ENCODE data around the gene RPL26.
"Not testable (repeated sequence)": the region's sequence is repeated elsewhere in the genome, so short reads cannot be mapped to it uniquely, and the experiment has no call there.

Gene RPL26

GRCh38 chr17:8368193-8368592 is 14.8 kb downstream of the RPL26 start:
- in situ Hi-C loops (cut with HindIII; ENCODE audit: low sequenced_read_pairs), result no loop called here

- in situ Hi-C loops (cut with HindIII; ENCODE audit: low sequenced_read_pairs), result no loop called here
These were observed 16.8 kb downstream of the RPL26 start for GRCh38 chr17:8366231-8366630.

GRCh38 chr17:8365143-8365542 is 17.9 kb downstream of the RPL26 start:
- in situ Hi-C loops (cut with HindIII; ENCODE audit: low sequenced_read_pairs), result no loop called here

- in situ Hi-C loops (cut with HindIII; ENCODE audit: low sequenced_read_pairs), result no loop called here
These were observed 20.2 kb downstream of the RPL26 start for GRCh38 chr17:8362651-8363332.

GRCh38 chr17:8360751-8361150 is 22.2 kb downstream of the RPL26 start:
- in situ Hi-C loops (cut with HindIII; ENCODE audit: low sequenced_read_pairs), result no loop called here

GRCh38 chr17:8360260-8360659 is 22.7 kb downstream of the RPL26 start:
- in situ Hi-C loops (cut with HindIII; ENCODE audit: low sequenced_read_pairs), result no loop called here

GRCh38 chr17:8359769-8360168 is 23.2 kb downstream of the RPL26 start:
- in situ Hi-C loops (cut with HindIII; ENCODE audit: low sequenced_read_pairs), result no loop called here

GRCh38 chr17:8357910-8358309 is 25.1 kb downstream of the RPL26 start:
- in situ Hi-C loops (cut with HindIII; ENCODE audit: low sequenced_read_pairs), result no loop called here

- in situ Hi-C loops (cut with HindIII; ENCODE audit: low sequenced_read_pairs), result no loop called here
These were observed 28.8 kb downstream of the RPL26 start for GRCh38 chr17:8354236-8354635.

- in situ Hi-C loops (cut with HindIII; ENCODE audit: low sequenced_read_pairs), result no loop called here
These were observed 29.3 kb downstream of the RPL26 start for GRCh38 chr17:8353736-8354135.

- in situ Hi-C loops (cut with HindIII; ENCODE audit: low sequenced_read_pairs), result no loop called here
These were observed 32.7 kb downstream of the RPL26 start for GRCh38 chr17:8350339-8350738.

GRCh38 chr17:8347001-8347400 is 36.0 kb downstream of the RPL26 start:
- in situ Hi-C loops (cut with HindIII; ENCODE audit: low sequenced_read_pairs), result not testable (repeated sequence)

GRCh38 chr17:8345951-8346665 is 36.9 kb downstream of the RPL26 start:
- in situ Hi-C loops (cut with HindIII; ENCODE audit: low sequenced_read_pairs), result no loop called here

GRCh38 chr17:8345052-8345690 is 37.8 kb downstream of the RPL26 start:
- in situ Hi-C loops (cut with HindIII; ENCODE audit: low sequenced_read_pairs), result no loop called here

GRCh38 chr17:8341456-8341855 is 41.5 kb downstream of the RPL26 start:
- in situ Hi-C loops (cut with HindIII; ENCODE audit: low sequenced_read_pairs), result no loop called here

GRCh38 chr17:8339540-8339939 is 43.5 kb downstream of the RPL26 start, which contains the start of gene ODF4:
Gene ODF4 (plus strand): TSS chr17:8339840. CDS start chr17:8340052, 212 bp downstream.
- in situ Hi-C loops (cut with HindIII; ENCODE audit: low sequenced_read_pairs), result no loop called here

- in situ Hi-C loops (cut with HindIII; ENCODE audit: low sequenced_read_pairs), result no loop called here
These were observed 44.2 kb downstream of the RPL26 start for GRCh38 chr17:8338753-8339140.

- in situ Hi-C loops (cut with HindIII; ENCODE audit: low sequenced_read_pairs), result no loop called here
These were observed 44.9 kb downstream of the RPL26 start for GRCh38 chr17:8337802-8338752.

- in situ Hi-C loops (cut with HindIII; ENCODE audit: low sequenced_read_pairs), result no loop called here
These were observed 49.7 kb downstream of the RPL26 start for GRCh38 chr17:8333281-8333680.

- in situ Hi-C loops (cut with HindIII; ENCODE audit: low sequenced_read_pairs), result no loop called here
These were observed 50.3 kb downstream of the RPL26 start for GRCh38 chr17:8332688-8333087.

- in situ Hi-C loops (cut with HindIII; ENCODE audit: low sequenced_read_pairs), result no loop called here
These were observed 50.9 kb downstream of the RPL26 start for GRCh38 chr17:8332128-8332527.
